Right ventricle myocardium superior (tissue), 1 donor: ENCODE data around the gene MIS18BP1. TPM values are rescaled to one million over a fixed set of nuclear protein-coding genes. Genes with fewer than 3 reads are reported as not detected.
"Not testable (repeated sequence)": the region's sequence is repeated elsewhere in the genome, so short reads cannot be mapped to it uniquely, and the experiment has no call there.

ENCODE experiments used
- ATAC-seq: fragments of 200-7000 bp; cut with Tn5 transposase; one replicate; pipeline ENCODE4 v1.9.1; 2020; ENCODE audit warnings: mild to moderate bottlenecking; ENCODE audit not compliant: poor library complexity
- DNase-seq: peaks from one replicate; pipeline ENCODE4 v3.0.0-alpha.2; 2020
- intact Hi-C: fragments of 100-400 bp; cut with DNase I; formaldehyde crosslinking; loops from one replicate; pipeline ENCODE4 v1.11.2; 2022
- long read RNA-seq: library from polyadenylated mRNA; unstranded; transcript quantifications from one replicate; pipeline ENCODE4 v2.0.0, GENCODE V29; 2021
- total RNA-seq: library from RNA; stranded (reverse); fragmentation: NEBNext Ultra II Directional; extraction: Animal tissue kit (Norgen Biotek cat#: 25700); gene quantifications from one replicate; pipeline ENCODE4 v1.2.1, GENCODE V29; 2021
- donor health status: DM: no; HTN: yes; CAD: no; lungs with severe emphysema.

The MIS18BP1 gene
- total RNA-seq, result 6.7 TPM
- long read RNA-seq, full-length matches to known transcripts, result 1 of 3 reads
- long read RNA-seq, partial matches to known transcripts, result 0 of 3 reads
- long read RNA-seq, other reads (novel, unspliced or antisense), result 2 of 3 reads

DNA sequence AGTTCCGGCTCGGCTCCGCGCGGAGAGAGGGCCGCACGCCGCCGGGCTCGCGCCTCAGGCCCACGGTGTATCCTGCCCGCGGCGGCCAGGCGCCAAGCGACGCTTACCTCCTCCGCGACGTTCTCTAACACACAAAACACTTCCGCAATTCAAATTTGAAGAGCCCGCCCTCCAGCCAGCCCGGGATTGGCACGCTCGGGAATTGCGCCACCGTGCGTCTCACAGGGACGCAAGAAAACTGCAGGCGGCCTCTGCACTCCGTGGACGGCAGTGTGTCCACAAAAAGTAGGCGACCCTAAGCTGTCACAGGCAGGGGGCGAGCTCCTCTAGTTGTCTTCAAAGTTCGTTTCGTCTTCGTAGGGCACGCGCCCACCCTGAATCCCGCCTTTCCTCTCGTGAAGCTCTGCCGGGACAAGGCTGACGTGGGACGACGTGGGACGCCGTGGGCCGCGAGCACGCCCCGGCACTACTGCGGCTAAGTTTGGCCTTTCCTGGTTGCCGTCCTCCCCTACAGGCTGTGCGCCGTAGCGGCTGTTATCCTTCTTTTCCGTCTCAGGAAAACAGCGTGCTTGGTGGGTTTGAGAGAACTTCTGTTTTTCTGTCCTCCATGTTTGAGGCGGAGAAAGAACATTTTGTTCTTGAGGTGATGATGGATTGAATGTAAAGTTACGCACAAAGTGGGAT, at the start of gene MIS18BP1:
TSS of gene MIS18BP1 (minus strand) at position 133 of the 684 bp plus-strand sequence. CDS start 5,916 bp downstream, outside the sequence.
- DNase-seq (peak; percentile 97), ATAC-seq (peak; percentile 98)
- intact Hi-C loops, result no loop called here

DNA sequence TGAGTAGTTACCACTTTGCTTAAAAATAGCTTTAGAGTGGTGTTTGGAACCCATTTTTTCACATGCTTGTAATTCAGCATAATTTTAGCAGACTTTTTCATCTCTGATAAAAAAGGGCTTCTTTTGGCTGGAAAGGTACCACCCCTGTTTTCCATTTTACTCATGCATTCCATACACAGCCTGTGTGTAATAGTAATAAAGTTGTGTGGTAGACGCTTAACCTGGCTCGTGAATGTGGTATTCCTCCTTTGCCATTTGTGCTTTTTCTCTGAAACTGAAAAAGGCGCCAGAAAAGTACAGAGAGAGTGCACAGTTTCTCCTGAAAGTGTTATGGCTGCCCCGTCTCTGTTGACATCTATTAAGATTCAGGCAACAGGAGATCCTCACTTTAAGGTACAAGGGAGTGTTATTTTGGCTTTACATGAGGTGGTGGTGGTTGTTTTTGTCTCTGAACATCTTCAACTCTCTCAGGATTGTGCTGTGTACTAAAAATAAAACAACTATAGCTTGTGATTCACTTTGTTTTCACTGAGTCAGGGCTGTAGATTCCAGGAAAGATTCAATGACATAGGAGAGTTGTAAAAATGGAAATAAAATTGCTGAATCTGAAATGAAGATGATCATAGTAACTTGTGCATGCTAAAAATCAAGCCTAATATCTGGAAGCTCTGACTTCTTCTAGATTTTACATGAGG, 45.6 kb upstream of the MIS18BP1 start:
- ATAC-seq, result no peak
- intact Hi-C loops, result no loop called here
- DNase-seq, result no peak

DNA sequence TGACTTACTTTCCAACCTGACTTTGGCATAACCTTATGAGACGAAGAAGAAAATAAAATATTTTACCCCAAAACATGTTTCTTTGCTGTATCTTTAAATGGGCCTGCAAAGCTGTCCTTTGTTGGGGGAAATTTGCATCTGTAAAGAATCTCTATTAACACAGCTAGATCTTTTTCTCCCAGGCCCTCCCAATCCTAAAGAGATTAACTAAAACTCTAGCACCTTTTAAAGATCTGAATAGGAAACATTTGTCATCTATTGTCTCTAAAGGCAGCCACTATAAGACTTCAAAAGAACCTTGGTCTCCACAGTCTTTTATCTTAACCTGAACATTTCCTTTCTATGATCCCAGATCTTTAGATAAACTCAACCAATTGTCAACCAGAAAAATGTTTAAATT, 41.8 kb upstream of the MIS18BP1 start:
- DNase-seq, ATAC-seq, intact Hi-C loops: not testable (repeated sequence)

DNA sequence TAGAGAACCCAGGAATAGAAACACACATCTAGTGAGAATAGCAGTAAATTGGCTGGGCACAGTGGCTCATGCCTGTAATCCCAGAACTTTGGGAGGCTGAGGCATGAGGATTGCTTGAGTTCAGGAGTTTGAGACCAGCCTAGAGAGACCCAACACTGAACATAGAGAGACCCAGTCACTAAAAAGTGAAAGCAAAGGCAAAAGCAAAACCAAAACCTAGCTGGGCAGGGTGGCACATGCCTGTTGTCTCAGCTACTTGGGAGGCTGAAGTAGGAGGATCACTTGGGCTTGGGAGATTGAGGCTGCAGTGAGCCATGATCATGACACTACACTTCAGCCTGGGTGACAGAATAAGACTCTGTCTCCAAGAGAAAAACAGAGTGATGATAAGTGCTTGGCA, 37.5 kb upstream of the MIS18BP1 start:
- no peak for ATAC-seq
- intact Hi-C loops, result no loop called here
- no peak for DNase-seq

DNA sequence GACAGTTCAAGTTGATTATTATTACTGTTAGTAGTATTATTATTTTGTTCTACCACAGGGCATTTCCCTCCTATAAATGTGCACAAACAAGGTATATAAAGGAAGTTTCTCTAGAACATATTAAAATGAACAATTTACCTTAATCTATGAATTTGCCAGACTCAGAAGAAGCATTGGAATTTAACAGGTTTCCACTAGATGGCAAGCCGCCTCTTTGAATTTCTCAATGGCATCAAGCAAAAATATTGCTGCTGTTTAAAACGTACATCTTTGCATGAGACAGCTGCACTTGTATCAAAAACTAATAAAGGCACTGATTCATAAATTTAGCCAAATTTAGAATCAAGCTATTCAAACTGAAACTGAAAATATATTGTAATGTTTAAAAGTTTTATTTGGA, 34.6 kb upstream of the MIS18BP1 start:
- DNase-seq (no peak), ATAC-seq (no peak)
- intact Hi-C loops, result no loop called here

DNA sequence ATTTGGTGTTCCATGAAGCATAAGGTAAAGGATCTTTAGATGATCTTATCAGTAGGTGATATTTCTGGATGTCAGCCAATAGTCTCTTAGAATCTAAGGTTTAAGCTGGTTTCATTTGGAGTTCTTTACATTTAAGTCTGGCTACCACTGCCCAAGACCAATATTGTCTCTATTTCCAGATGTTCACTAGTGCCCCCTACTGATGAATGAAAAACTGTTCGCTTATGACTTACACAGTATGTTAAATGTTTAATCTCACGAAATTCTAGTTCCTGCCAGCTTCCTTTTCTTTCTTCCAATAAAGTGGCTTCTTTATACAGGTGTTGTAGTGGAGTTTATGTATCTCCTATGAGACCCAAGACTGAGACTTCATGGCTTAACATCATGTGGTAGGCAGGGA, 31.8 kb upstream of the MIS18BP1 start:
- ATAC-seq (no peak), DNase-seq (no peak)
- intact Hi-C loops, result no loop called here

DNA sequence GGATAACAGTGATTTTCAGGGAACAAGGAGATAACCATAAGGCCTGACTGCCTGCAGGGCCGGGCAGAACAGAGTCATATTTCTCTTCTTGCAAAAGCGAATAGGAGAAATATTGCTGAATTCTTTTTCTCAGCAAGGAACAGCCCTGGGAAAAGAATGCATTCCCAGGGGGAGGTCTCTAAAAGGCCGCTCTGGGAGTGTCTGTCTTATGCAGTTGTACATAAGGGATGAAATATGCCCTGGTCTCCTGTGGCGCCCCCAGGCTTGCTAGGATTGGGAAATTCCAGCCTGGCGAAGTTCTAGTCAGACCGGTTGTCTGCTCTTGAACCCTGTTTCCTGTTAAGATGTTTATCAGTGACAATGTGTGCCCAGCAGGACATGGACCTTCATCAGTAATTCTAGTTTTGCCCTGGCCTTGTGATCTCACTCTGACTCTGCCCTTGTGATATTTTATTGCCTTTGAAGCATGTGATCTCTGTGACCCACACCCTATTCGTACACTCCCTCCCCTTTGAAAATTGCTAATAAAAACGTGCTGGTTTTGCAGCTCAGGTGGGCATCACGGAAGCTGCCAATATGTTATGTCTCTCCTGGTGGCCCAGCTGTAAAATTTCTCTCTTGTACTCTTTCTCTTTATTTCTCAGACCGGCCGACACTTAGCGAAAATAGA, 28.9 kb upstream of the MIS18BP1 start:
- intact Hi-C loops, ATAC-seq, DNase-seq: not testable (repeated sequence)

DNA sequence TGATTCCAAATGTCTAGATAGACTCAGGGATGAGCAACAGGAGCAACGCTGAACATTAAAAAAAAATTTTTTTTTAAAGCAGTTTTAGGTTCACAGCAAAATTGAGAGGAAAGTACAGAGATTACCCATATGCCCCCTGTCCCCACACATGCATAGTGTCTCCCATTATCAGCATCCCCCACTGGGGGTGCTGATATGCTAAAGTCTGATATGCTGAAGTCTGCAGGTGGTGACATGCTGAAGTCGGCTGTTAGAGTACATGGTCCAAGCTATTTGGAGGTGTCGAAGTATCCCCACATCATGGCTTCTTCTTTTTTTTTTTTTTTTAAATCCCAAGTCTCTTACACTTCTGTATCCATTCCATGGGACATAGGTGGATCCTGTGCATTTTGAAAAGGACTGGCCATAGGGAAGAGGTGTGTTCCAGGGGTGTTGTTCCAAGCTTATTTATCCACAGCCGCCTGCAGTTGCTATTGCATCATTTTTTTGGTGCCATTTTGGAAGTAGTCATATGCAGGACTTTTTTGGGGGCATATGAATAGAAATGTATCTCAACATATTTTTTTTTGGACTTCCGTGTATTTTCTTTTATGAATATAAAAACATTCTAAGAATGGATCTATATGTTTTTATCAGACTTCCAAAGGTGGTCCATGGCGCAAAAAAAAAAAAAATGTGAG, 19.0 kb upstream of the MIS18BP1 start:
- intact Hi-C loops, result no loop called here
- ATAC-seq (no peak), DNase-seq (no peak)

DNA sequence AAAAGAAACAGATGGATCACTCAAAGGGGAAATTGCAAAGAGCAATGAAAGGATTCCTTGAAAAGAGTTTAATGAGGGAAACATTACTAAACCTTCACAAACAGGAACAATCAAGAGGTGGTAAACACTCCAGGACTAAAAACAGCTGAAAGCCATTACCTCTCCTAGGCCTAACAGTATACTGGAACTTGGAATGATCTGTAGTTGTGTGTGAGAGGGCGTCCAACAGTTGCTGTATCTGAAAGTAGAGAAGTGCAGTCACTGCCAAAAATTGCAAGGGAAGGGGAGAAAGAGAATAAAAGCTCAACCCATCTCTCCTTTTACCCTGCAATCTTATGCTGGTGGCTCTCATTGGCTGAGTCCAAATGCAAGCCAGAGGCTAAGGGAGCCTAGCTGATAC, 17.0 kb upstream of the MIS18BP1 start:
- ATAC-seq (peak; percentile 16), DNase-seq (no peak)
- intact Hi-C loops, result no loop called here

DNA sequence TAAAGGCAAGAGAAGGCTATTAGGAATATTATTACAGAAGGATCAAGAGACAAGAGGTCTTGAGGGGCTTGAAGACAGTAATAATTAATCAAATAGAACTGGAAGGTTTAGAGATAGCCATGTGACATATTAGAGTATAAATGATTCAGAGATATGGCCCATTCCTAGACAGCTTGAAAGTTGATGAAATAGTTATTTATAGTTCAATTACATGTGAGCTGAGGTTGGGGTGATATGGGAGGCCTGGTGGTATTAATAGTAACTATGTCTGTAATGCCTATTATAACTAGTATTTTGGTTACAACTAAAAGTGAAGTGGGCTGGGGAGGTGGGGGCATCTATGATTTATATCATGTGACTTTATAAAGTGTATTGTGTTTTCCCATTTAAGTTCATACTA, 14.1 kb upstream of the MIS18BP1 start:
- intact Hi-C loops, result loop anchor here (10.0 kb wide), 1 partner anchor 352 kb away; no protein-coding TSS in a partner anchor
- ATAC-seq (peak; percentile 90), DNase-seq (no peak)

DNA sequence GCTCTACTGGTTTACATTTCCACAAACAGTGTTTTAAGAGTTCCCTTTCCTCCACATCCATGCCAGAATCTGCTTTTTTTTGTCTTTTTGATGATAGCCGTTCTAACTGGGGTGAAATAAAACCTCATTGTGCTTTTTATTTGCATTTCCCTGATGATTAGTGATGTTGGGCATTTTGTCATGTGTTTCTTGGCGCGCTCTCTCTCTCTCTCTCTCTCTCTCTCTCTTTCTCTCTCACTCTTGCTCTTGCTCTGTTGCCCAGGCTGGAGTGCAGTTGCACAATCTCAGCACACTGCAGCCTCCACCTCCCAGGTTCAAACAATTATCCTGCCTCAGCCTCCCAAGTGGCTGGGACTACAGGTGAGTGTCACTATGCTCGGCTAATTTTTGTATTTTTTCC, 9.6 kb upstream of the MIS18BP1 start:
- ATAC-seq, result no peak
- intact Hi-C loops, result loop anchor here (10.0 kb wide), 1 partner anchor 348 kb away; no protein-coding TSS in a partner anchor
- DNase-seq, result no peak

DNA sequence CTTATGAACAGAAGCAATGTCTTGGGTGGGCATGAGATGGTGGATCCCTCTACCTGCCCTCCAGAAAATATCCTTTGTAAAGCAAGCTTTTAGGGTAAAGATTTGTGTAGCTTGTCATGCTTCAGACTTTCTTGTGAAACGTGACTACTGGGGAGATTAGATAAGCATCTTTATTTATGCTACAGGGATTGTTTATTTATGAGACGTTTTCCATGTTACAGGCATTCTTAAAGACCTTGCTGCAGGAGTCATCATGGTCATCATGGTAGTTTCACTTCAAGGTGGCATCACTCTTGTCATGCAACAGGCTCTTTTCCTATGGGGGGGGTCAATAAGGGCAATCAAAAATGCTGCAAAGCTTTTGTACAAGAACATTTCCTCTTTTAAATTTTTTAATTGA, 8.2 kb upstream of the MIS18BP1 start:
- ATAC-seq, result no peak
- no peak for DNase-seq
- intact Hi-C loops, result loop anchor here (10.0 kb wide), 1 partner anchor 346 kb away; no protein-coding TSS in a partner anchor

DNA sequence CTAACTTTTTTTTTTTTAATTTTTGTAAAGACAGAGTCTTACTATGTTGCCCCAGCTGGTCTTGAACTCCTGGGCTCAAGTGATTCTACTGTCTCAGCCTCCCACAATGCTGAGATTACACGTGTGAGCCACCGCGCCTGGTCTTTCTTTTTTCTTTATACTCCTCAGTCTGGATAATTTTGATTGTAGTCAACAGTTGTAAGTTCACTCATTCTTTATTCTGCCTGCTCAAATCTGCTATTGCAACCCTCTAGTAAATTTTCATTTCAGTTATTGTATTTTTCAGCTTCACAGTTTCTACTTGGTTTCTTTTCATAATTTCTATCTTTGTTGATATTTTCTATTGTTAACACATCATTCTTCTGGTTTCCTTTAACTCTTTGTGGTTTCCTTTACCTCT, 5.8 kb upstream of the MIS18BP1 start:
- ATAC-seq (no peak), DNase-seq (no peak)
- intact Hi-C loops, result no loop called here

DNA sequence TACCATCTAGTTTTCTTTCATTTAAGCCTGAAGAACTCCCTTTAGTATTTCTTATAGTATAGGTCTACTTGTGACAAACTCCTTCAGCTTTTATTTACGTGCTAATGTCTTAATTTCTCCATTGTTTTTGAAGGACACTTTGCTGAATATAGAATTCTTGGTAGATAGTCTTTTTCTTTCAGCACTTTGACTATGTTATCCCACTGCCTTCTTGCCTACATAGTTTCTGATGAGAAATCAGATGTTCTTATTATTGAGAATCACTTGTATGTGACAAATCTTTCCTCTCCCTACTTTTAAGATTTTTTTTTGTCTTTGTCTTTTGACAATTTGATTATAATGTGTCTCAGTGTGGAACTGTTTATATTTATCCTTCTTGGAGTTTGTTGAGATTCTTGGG, 5.1 kb upstream of the MIS18BP1 start:
- intact Hi-C loops, result no loop called here
- no peak for ATAC-seq
- DNase-seq, result no peak

DNA sequence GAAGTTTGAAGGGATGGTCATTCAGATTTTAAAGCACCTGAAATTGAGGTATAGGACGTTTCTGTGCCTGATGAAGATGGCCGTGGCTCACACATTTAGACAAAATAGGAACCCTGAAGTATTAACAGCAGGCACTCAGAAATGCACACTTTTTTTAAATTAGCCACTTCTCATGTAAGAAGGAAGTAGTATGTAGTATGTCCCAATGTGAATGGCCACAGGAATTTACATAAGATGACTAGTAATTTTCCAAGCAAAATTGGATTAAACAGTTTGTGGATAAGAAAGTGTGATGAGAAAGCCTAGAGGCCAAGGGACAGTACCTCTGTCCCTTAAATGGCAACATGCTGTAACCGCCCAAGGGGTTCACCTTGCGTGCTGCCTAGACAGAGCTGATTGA, 1.8 kb upstream of the MIS18BP1 start:
- no peak for DNase-seq
- ATAC-seq, result no peak
- intact Hi-C loops, result no loop called here

DNA sequence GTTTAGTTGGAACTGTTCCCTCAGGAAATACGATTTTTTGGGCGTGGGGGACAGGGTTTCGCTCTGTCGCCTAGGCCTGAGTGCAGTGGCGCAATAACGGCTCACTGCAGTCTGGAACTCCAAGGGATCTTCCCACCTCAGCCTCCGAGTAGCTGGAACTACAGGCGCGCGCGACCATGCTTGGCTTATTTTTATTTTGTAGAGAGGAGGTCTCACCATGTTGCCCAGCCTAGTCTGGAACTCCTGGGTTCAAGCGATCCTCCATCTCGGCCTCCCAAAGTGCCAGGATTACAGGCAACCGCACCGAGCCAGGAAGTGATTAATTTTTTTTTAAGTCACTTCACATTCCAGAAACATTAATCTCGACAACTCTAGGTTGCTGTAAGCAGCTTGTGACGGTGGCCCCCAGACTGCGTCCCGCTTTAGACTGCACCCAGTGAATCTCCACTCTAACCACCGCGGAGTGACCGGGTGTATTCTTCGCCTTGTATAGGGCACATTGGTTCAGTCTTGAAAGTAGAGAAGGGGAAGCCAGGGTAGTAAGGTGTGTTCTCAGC, 830 bp upstream of the MIS18BP1 start:
- intact Hi-C loops, result no loop called here
- peak; percentile 53 for ATAC-seq
- peak; percentile 61 for DNase-seq

DNA sequence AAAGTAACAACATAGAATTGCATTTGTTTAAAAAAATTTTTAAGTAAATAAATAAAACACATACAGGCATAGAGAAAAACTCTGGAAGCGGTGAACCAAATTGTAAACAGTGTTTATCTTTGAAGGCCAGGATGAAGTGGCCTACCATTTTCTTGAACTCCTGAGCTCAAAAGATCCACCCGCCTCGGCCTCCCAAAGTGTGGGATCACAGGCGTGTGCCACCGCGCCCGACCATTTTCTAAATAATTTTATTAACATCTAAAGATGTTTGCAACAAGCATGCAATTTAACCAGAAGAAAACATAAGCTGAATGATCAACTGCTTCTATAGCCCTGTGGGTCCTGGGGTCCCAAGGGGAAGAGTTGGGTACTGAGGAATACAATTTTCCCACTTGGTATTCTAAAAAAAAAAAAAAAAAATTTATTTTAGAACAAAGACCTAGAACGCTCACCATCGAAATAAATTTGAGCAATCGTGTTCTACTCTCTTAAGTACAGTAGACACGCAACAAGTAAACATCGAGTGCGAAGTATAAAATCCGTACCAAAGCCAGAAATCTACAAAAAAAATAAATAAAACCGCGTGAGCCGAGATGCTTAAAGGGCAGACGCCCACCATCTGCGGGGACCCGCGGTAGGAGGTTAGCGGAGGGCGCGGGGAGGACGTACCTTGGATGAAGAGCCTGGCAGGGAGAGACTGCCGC, 484 bp downstream of the MIS18BP1 start:
- intact Hi-C loops, result no loop called here
- ATAC-seq (no peak), DNase-seq (no peak)

DNA sequence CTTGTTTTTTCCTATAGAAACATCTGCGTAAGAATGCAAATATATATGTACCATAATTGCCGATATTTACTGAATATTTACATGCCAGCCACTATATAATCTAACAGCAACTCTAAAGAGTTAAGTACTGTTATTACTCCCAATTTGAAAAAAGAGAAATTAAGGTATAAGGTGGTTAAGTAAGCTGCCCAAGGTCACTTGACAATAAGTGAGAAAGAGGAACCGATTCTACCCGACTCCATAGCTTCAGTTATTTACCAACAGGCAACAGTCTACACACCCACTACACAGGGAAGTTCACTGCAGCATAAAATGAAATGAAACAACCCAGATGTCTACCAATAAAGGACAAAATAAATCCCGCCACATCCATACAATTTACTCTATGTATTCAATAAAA, 1.1 kb downstream of the MIS18BP1 start:
- intact Hi-C loops, result no loop called here
- DNase-seq (no peak), ATAC-seq (no peak)
